Stimulated activated memory B cell treated with anti-CD40 and anti-IgM and Interleukin-4, amounts not matched to agents 10 μg/mL and 1 μg/mL and 100 μg/mL, for 72 hours (primary cell): Measurements from ENCODE around the gene MYO9B.

ENCODE experiments used
- ATAC-seq: fragments of 150-1000 bp; cut with Tn5 transposase; 2 replicates; pipeline ENCODE4 v1.10.0; 2021
- H3K27ac Mint-ChIP-seq: one replicate; pipeline ENCODE4 v1.8.0; 2022; ENCODE audit warnings: mild to moderate bottlenecking, mixed read lengths
- H3K27me3 Mint-ChIP-seq: one replicate; pipeline ENCODE4 v1.8.0; 2022; ENCODE audit warnings: mixed read lengths
- H3K36me3 Mint-ChIP-seq: one replicate; pipeline ENCODE4 v1.8.0; 2022; ENCODE audit warnings: mixed read lengths
- H3K4me1 Mint-ChIP-seq: one replicate; pipeline ENCODE4 v1.8.0; 2022; ENCODE audit warnings: mixed read lengths
- H3K4me3 Mint-ChIP-seq: one replicate; pipeline ENCODE4 v1.8.0; 2022; ENCODE audit warnings: mild to moderate bottlenecking, moderate library complexity, mixed read lengths
- H3K9me3 Mint-ChIP-seq: one replicate; pipeline ENCODE4 v1.8.0; 2022; ENCODE audit warnings: mixed read lengths

The MYO9B gene

DNA sequence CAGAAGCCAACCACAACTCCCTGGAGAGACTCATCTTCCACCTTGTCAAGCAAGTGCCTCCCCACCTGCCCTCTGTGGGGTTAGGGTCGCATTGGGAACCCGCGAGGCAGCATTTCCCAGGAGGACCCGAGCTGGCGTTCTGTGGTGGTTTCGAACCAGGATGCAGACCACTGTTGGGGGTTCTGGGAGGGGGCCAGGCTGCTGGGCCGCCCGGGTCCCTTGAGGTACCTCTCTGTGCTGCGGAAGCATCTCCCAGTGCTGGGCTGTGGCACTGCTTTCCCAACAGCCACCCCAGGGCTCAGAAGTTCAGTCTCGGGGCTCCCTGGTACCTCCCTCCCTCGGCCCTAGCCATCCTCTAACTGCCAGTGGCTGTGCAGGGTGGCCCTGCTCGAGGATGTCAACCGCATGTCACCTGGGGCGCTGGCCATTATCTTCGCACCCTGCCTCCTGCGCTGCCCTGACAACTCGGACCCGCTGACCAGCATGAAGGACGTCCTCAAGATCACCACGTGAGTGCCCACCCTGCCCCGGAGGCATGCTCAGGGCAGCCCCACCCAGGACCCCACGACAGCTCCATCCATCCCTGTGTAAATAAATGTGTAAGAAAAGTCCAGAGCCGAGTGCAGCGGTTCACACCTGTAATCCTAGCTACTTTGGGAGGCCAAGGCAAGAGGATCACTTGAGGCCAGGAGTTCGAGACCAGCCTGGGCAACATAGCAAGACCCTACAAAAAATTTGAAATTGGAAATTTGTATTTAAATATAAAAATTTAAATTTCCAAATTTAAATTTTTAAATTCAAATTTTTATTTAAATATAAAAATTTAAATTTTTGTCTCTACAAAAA lies 131.4 kb downstream of the MYO9B start:
- Mint-ChIP-seq H3K9me3 (peaks cover 2% of the 10 kb centered on the region), H3K36me3 (peaks cover 56% of the 10 kb centered on the region), H3K27me3 (no peaks in the 10 kb centered on the region), H3K4me1 (peaks cover 26% of the 10 kb centered on the region), H3K4me3 (no peak overlapping the region), H3K27ac (no peak overlapping the region)
- ATAC-seq, result no peak

DNA sequence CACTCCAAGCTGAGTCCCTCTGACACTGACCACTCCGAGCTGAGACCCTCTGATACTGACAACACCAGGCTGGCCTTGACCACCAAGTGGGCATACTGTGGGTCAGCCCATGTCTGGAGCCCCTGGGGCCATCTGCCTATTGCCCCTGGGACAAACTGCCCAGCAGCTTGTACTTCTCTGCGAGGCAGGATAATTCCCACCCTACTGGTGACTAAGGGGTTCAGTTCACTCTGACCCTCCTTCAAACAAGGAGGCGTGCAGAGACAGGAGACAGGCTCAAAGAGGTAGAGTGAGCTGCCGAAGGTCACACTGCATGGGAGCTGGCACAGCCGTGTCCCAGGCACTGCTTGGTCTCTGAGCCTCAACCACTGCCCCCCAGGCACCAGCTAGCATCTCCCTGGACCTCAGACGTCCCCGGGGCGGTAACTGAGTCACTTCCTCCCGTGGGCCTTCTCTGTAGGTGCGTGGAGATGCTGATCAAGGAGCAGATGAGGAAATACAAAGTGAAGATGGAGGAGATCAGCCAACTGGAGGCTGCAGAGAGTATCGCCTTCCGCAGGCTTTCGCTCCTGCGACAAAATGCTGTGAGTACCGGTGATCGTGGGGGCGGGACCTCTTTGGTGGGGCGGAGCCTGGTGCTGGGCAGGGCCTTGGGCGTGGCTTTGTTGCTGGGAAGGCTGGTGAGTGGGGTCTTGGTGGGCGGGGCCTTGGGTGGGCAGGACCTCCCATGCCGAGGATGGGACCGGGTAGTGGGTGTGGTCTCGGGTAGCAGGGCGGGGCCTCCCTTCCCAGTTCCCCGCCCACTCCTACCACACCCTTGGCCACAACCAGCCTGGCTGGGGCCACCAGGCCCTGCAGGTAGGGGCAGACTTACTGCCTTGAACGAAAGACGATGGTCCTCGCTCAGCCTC lies 133.8 kb downstream of the MYO9B start:
- ATAC-seq, result peak; percentile 42
- Mint-ChIP-seq H3K36me3 (peaks cover 48% of the 10 kb centered on the region), H3K27ac (peak overlapping the region; percentile 86), H3K9me3 (peaks cover 2% of the 10 kb centered on the region), H3K4me1 (peaks cover 27% of the 10 kb centered on the region), H3K4me3 (no peak overlapping the region), H3K27me3 (no peaks in the 10 kb centered on the region)

DNA sequence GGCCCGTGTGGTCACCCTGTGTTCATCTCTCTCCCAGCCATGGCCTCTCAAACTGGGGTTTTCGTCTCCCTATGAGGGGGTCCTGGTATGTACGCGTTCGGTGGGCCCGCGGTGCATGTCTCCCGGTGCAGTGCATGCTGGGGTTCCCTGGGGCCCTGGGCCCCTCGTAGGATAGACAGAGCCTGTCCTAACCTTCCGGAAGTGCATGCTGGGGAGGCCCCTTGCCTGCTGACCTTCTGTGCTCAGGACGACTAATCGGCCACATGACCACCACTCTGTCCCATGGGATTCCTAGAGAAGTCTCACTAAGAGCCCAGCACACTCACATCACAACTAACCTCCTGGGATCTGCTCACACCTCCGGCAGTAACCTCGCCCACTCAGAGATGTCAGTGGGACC lies 134.7 kb downstream of the MYO9B start:
- Mint-ChIP-seq H3K4me3 (peak overlapping the region; percentile 13), H3K36me3 (peaks cover 42% of the 10 kb centered on the region), H3K27ac (peak overlapping the region; percentile 86)

DNA sequence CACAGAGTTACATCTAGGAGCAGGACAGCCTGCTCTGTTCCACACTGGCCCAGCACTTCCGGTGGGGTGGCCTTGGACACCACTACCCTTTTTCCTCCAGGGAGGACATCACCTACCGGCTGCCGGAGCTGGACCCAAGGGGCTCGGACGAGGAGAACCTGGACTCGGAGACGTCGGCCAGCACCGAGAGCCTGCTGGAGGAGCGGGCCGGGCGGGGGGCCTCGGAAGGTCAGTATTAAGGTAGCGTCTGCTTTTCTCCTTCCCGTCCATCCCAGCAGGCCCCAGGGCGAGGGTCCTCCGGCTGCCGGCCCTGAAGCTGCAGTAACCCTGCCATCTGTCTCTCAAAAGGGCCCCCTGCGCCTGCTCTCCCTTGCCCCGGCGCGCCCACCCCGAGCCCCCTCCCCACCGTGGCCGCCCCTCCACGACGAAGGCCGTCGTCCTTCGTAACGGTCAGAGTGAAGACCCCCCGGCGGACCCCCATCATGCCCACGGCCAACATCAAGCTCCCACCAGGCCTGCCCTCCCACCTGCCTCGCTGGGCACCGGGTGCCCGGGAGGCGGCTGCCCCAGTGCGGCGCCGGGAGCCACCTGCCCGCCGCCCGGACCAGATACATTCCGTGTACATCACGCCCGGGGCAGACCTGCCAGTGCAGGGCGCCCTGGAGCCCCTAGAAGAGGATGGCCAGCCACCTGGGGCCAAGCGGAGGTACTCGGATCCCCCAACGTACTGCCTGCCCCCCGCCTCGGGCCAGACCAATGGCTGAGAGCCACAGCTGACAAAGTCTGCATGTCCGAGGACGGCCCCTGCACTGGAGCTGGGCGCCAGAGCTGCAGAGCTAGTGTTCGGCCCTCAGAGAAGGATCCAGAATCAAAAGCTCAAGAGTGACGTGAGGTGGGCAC lies 136.2 kb downstream of the MYO9B start:
- Mint-ChIP-seq H3K9me3 (peaks cover 2% of the 10 kb centered on the region), H3K36me3 (peaks cover 53% of the 10 kb centered on the region), H3K27me3 (no peaks in the 10 kb centered on the region), H3K4me1 (peaks cover 47% of the 10 kb centered on the region), H3K4me3 (no peak overlapping the region), H3K27ac (peak overlapping the region; percentile 53)
- no peak for ATAC-seq

More for the DNA sequence above, 134.7 kb downstream of the MYO9B start:
- peaks cover 32% of the 10 kb centered on the region for H3K4me1 Mint-ChIP-seq
- H3K27me3 Mint-ChIP-seq, result no peaks in the 10 kb centered on the region
- H3K9me3 Mint-ChIP-seq, result peaks cover 2% of the 10 kb centered on the region
- ATAC-seq, result peak; percentile 25

DNA sequence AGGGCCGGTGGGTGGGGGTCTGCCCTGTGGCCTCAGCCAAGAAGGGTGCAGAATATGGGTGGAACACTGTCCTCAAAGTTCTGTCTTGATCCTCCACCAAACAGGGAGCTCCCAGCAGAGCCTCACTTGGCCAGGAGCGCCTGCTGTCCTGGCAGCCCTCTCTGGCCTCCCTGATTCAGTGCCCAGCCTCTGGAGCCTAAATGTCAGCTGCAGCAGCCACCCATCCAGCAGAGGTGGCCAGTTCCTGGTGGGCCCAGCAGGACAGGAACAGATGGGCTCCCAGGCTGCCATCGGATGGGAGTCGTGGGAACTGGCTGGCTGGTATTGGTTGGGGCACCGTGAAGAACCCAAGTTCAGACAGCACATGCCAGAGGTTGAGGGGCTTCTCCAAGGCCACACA lies 137.8 kb downstream of the MYO9B start:
- Mint-ChIP-seq H3K27ac (no peak overlapping the region), H3K4me1 (peaks cover 51% of the 10 kb centered on the region), H3K27me3 (no peaks in the 10 kb centered on the region), H3K36me3 (peaks cover 62% of the 10 kb centered on the region), H3K9me3 (peaks cover 2% of the 10 kb centered on the region), H3K4me3 (no peak overlapping the region)
- no peak for ATAC-seq

DNA sequence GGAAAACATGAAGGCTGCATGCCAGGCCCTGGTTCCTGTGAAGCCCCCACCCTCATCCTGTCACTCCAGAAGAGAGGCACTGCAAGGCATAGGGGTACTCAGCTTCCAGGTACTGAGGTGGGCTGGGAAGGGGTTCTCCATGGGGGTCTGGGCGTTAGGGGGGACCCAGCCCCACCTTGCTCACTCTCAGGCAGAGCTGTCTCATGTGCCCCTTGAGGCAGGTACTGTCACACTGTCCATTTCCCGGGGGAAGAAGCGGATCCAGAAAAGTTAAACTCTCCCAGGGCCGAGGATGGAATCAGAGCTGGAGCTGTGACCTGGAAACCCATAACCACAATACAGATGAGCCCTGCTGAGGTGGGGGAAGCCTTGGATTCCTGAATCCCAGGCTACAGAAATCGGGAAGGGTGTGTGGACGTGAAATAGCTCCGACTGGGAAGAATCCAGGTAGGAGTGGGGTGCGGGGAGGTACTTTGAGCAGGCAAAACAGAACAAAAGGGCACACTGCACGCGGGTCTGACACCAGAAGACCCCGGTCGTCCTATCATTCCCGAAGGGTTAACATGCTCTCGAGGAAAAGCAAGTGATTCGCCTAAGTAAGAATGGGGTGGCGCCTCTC lies 139.0 kb downstream of the MYO9B start:
- Mint-ChIP-seq H3K36me3 (peaks cover 62% of the 10 kb centered on the region), H3K27ac (peak overlapping the region; percentile 96), H3K27me3 (no peaks in the 10 kb centered on the region), H3K4me3 (peak overlapping the region; percentile 88), H3K4me1 (peaks cover 41% of the 10 kb centered on the region), H3K9me3 (no peaks in the 10 kb centered on the region)
- no peak for ATAC-seq

DNA sequence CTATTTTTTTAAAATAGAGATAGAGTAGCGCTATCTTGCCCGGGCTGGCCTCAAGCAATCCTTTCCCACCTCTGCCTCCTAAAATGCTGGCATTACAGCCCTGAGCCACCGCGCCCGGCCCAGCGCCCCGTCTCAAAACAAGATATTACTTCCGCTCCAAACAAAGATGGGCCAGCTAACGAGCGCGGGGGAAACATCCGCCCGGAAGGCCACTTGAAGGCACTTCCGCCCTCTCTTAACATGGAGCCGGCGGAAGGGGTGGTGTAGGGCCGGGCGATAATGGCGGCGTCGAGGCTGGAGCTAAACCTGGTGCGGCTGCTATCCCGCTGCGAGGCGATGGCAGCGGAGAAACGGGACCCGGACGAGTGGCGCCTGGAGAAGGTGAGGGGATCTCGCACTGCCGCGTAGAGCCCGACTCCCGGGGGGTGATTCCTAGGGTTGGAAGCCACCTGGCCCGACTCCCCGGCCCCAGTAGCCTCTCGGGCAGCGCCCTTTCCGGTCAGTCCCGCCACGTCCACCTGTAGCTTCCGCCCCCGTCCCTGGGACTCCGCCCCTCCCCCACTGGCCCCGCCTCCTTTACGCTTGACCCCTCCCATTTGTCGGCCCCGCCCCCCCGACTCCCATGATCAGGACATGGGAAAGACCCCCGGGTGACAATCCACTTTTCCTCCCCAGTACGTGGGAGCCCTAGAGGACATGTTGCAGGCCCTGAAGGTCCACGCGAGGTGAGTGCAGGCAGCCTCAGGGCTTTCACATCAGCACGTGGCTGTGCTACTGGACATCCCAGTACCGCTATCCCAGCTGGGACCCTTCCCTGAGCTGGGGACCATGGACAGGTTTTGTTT lies 139.8 kb downstream of the MYO9B start, which contains the start of gene USE1:
Gene USE1 (plus strand): TSS at position 231 of the 845 bp plus-strand sequence. CDS start 49 bp downstream, at position 280.
- Mint-ChIP-seq H3K36me3 (peaks cover 59% of the 10 kb centered on the region), H3K27ac (peak within 1 kb of the TSS; percentile 96), H3K4me1 (peaks cover 33% of the 10 kb centered on the region), H3K27me3 (no peaks in the 10 kb centered on the region), H3K4me3 (peak within 1 kb of the TSS; percentile 88), H3K9me3 (no peaks in the 10 kb centered on the region)
- peak; percentile 96 for ATAC-seq

DNA sequence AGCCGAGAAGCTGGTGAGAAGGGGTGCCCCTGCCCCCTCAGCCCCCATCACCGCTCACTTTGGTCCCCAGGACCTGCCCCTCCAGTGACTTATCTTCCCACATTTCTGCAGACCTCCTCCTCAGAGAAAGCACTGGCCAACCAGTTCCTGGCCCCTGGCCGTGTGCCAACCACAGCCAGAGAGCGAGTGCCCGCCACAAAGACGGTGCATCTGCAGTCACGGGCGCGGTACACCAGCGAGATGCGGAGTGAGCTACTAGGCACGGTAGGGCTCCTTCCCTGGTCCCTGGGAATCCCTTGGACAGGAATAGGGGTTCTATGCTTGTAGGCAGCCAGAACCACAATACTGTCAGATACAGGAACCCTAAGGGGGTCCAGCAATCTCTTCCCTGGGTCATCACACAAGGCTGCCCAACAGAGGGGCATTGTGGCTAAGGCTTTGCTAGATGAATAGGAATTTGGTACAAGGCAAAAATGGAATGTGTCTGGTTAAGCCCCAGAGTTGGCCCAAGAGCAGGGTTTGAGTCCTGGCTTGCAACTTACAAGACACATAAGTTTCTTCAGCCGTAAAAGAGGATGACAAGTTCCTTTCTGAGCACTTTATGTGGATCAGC lies 140.6 kb downstream of the MYO9B start:
- no peak for ATAC-seq
- Mint-ChIP-seq H3K4me1 (peaks cover 31% of the 10 kb centered on the region), H3K4me3 (peak overlapping the region; percentile 88), H3K27me3 (no peaks in the 10 kb centered on the region), H3K9me3 (no peaks in the 10 kb centered on the region), H3K27ac (peak overlapping the region; percentile 96), H3K36me3 (peaks cover 55% of the 10 kb centered on the region)

DNA sequence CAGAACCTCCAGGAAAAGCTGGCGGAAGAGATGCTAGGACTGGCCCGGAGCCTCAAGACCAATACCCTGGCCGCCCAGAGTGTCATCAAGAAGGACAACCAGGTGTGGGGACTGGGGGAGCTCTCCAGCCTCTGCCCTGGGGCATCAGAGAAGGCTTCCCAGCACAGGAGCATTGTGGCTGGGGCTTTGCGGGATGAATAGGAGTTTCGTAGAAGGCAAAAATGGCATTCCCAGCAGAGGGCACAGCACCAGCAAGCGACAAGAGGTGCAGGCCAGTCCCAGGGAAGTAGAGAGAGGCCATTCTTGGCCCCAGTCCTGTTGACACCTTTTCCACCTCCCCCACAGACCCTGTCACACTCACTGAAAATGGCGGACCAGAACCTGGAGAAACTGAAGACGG lies 143.7 kb downstream of the MYO9B start:
- Mint-ChIP-seq H3K9me3 (no peaks in the 10 kb centered on the region), H3K4me3 (no peak overlapping the region)
- no peak for ATAC-seq

DNA sequence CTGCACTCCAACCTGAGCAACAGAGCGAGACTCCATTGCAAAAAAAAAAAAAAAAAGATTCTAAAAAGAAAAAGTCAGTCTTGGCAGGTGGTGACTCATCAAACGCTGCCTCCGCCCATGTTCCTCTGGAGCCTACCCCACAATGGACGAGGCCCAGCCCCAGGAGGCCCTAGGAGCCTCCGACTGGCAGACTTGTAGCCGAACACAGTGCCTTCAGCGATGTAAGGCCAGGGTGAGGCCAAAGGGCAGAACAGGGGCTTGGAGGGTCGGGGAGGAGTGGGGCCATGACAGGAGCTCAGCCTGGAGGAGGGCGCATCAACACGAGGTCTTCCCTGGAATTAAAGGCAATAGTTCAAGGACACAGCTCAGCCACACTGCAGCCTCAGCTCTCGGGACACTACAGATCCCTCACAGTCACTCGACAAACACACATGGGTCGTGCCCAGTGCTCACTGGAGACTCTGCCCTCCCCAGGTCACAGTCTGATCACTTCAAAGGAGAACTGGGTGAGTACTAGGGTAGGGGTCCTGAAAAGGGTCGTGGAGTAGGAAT lies 144.7 kb downstream of the MYO9B start:
- Mint-ChIP-seq H3K27me3 (no peaks in the 10 kb centered on the region), H3K4me1 (peaks cover 19% of the 10 kb centered on the region), H3K9me3 (no peaks in the 10 kb centered on the region), H3K4me3 (no peak overlapping the region), H3K27ac (no peak overlapping the region), H3K36me3 (peaks cover 40% of the 10 kb centered on the region)
- ATAC-seq, result no peak

More for the DNA sequence above, 143.7 kb downstream of the MYO9B start:
- peaks cover 40% of the 10 kb centered on the region for H3K36me3 Mint-ChIP-seq
- H3K27me3 Mint-ChIP-seq, result no peaks in the 10 kb centered on the region
- H3K4me1 Mint-ChIP-seq, result peaks cover 29% of the 10 kb centered on the region
- no peak overlapping the region for H3K27ac Mint-ChIP-seq

DNA sequence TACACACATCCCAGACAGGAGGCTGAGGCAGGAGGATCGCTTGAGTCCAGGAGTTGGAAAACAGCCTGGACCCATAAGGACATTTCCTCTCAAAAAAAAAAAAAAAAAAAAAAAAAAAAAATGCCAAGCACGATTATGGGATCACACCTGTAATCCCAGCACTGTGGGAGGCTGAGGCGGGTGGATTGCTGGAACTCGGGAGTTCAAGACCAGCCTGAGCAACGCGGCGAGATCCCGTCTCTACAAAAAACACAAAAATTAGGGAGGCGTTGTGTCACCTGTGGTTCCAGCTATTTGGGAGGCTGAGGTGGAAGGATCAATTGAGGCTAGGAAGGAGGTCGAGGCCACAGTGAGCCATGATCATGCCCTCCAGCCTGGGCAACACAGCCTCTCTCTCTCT lies 149.5 kb downstream of the MYO9B start:
- Mint-ChIP-seq H3K27ac (peak overlapping the region; percentile 81), H3K27me3 (no peaks in the 10 kb centered on the region), H3K9me3 (no peaks in the 10 kb centered on the region), H3K4me3 (peak overlapping the region; percentile 58), H3K36me3 (no peaks in the 10 kb centered on the region), H3K4me1 (peaks cover 8% of the 10 kb centered on the region)
- no peak for ATAC-seq

DNA sequence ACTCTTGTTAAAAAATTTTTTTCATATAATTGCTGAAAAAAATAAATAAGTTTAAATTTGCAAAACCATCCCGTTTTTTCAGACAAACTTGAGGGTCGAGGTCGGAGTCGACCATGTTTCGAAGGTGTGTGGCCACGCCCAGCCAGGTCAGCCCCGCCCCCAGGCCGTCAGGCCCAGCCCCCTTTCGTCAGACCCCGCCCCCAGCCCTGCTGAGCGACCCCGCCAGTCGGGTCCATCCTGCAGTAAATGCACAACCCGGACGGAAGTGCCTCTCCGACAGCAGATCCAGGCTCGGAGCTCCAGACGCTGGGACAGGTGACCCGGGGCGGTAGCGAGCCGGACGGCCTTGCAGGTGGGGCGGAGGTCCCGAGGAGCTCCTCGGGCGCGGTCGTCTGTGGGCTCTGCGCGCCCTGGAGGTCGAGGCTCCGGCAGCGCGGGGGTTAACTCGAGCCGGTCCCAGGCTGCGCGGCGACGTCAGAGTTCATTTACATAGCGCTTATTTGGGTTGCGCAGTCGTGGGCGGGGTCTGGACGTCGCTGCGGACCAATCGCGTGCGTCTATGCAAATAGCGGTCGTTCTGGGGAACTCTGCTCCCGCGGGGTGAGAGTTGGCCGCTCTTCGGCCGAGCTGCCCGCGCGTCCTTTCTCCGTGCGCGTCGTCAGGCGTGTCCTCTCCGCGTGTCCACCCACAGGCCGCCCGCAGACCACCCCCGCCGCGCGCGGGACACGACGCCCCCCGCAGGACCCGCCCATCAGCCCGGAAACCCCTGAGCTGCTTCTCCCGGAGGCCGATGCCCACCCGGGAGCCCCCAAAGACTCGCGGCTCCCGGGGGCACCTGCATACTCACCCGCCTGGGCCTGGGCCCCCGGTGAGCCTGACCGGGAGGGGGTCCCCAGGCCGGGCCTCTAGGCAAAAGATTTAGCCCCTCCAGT lies 150.7 kb downstream of the MYO9B start, which contains the start of gene OCEL1:
Gene OCEL1 (plus strand): TSS at position 225 of the 932 bp plus-strand sequence. CDS start 22 bp downstream, at position 247.
- H3K4me1 Mint-ChIP-seq, result peaks cover 8% of the 10 kb centered on the region
- H3K36me3 Mint-ChIP-seq, result no peaks in the 10 kb centered on the region
- ATAC-seq, result peak; percentile 96
- no peaks in the 10 kb centered on the region for H3K9me3 Mint-ChIP-seq
- H3K27me3 Mint-ChIP-seq, result no peaks in the 10 kb centered on the region
- H3K4me3 Mint-ChIP-seq, result peak within 1 kb of the TSS; percentile 86
- peak within 1 kb of the TSS; percentile 81 for H3K27ac Mint-ChIP-seq
